Measurements from ENCODE around the gene ZNF117.

GRCh38 chr7:64934478-64934877, 56.4 kb downstream of the ZNF117 start:
- TF ChIP-seq, protein P1, sequence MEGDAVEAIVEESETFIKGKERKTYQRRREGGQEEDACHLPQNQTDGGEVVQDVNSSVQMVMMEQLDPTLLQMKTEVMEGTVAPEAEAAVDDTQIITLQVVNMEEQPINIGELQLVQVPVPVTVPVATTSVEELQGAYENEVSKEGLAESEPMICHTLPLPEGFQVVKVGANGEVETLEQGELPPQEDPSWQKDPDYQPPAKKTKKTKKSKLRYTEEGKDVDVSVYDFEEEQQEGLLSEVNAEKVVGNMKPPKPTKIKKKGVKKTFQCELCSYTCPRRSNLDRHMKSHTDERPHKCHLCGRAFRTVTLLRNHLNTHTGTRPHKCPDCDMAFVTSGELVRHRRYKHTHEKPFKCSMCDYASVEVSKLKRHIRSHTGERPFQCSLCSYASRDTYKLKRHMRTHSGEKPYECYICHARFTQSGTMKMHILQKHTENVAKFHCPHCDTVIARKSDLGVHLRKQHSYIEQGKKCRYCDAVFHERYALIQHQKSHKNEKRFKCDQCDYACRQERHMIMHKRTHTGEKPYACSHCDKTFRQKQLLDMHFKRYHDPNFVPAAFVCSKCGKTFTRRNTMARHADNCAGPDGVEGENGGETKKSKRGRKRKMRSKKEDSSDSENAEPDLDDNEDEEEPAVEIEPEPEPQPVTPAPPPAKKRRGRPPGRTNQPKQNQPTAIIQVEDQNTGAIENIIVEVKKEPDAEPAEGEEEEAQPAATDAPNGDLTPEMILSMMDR (IDR thresholded peaks at IDR 0.05) = no peak
- no peak for TF ChIP-seq POLR2AphosphoS5 (IDR thresholded peaks at IDR 0.05)
- TF ChIP-seq POLR2A (IDR thresholded peaks at IDR 0.05) = no peak
